Endothelial cell of umbilical vein (primary cell): ENCODE results near the gene ARPC5L. TPM values are rescaled to one million over a fixed set of nuclear protein-coding genes. Genes with fewer than 3 reads are reported as not detected.

Experiments used
- BruUV-seq: library from RNA; stranded (reverse); fragments of 400-500 nt; replicated peaks from 2 replicates; lab custom pipeline; 2021; lab: Mats Ljungman, UMichigan
- CTCF ChIA-PET: fragments of 300-600, 350-600 bp; sonication (Branson Sonifier 250); formaldehyde crosslinking; loops from one replicate; lab custom pipeline; 2021; ENCODE audit warnings: antibody characterized with exemption, inconsistent platforms; lab: Charles Lee
- POLR2A ChIA-PET: fragments of 300-600, 350-600 bp; sonication (Branson Sonifier 250); formaldehyde crosslinking; loops from one replicate; lab custom pipeline; 2021; ENCODE audit warnings: antibody characterized with exemption, inconsistent platforms; lab: Charles Lee
- DNase-seq: peaks from one replicate; pipeline ENCODE4 v3.0.0-alpha.2; 2011; ENCODE audit warnings: low read depth, low spot score
- FAIRE-seq: peaks from 2 replicates; lab custom pipeline; 2011; peaks lifted over from hg19 to GRCh38; lab: Jason Lieb, UNC
- H2AFZ ChIP-seq: 2 replicates; pipeline ENCODE4 v1.6.0; 2012; ENCODE audit warnings: low read depth, low read length, control low read depth, inconsistent platforms
- H3K27ac ChIP-seq: 2 replicates; pipeline ENCODE4 v1.5.1; 2011; ENCODE audit warnings: low read depth, mild to moderate bottlenecking, control low read depth, low read length, moderate library complexity; ENCODE audit not compliant: insufficient read depth
- H3K27me3 ChIP-seq, 2 experiments: 2 replicates each; pipeline versions ENCODE4 v1.6.0 to v1.6.1; 2011; ENCODE audit warnings: low read length in 2 of 2, mixed read lengths in 1 of 2; ENCODE audit not compliant: control insufficient read depth in 2 of 2, insufficient read depth in 2 of 2
- H3K36me3 ChIP-seq, 2 experiments: 2 replicates in 1 of 2; 3 replicates in 1 of 2; pipeline ENCODE4 v1.5.1; 2011; ENCODE audit warnings: low read length in 2 of 2, mild to moderate bottlenecking in 1 of 2, moderate library complexity in 1 of 2; ENCODE audit not compliant: control insufficient read depth in 2 of 2, insufficient read depth in 2 of 2; ENCODE audit errors: extremely low read depth in 1 of 2
- H3K4me1 ChIP-seq: 3 replicates; pipeline ENCODE4 v1.5.1; 2011; ENCODE audit warnings: mild to moderate bottlenecking, low read length; ENCODE audit not compliant: control insufficient read depth, insufficient read depth; ENCODE audit errors: extremely low read depth
- H3K4me2 ChIP-seq: 2 replicates; pipeline ENCODE4 v1.6.1; 2011; ENCODE audit warnings: low read length, control low read depth, mixed read lengths; ENCODE audit not compliant: insufficient read depth
- H3K4me3 ChIP-seq, 3 experiments: fragments of 200-600 bp in 1 of 3; sonication (generic), shearing (Covaris generic) in 1 of 3; replicated peaks in 1 of 3; 2 replicates each; pipeline ENCODE4 v1.5.1; 2011 to 2016; ENCODE audit warnings: control low read depth in 3 of 3, low read length in 3 of 3, mild to moderate bottlenecking in 2 of 3, inconsistent platforms in 1 of 3, low read depth in 1 of 3, moderate library complexity in 1 of 3; ENCODE audit not compliant: insufficient read depth in 1 of 3
- H3K79me2 ChIP-seq: 2 replicates; pipeline ENCODE4 v1.6.0; 2012; ENCODE audit warnings: low read length, inconsistent platforms; ENCODE audit not compliant: control insufficient read depth, insufficient read depth
- H3K9ac ChIP-seq: replicated peaks from 2 replicates; pipeline ENCODE3; 2011; ENCODE audit warnings: low read length, control low read depth; ENCODE audit not compliant: insufficient read depth; ENCODE audit errors: extremely low read depth
- H3K9me1 ChIP-seq: replicated peaks from 3 replicates; pipeline ENCODE4 v1.6.0; 2011; ENCODE audit warnings: mild to moderate bottlenecking, low read length; ENCODE audit not compliant: control insufficient read depth, insufficient read depth; ENCODE audit errors: extremely low read depth
- H3K9me3 ChIP-seq: replicated peaks from 2 replicates; pipeline ENCODE4 v1.5.1; 2012; ENCODE audit warnings: low read length, inconsistent platforms; ENCODE audit not compliant: control insufficient read depth, insufficient read depth
- H4K20me1 ChIP-seq: replicated peaks from 2 replicates; pipeline ENCODE3; 2011; ENCODE audit warnings: mild to moderate bottlenecking, low read length; ENCODE audit not compliant: control insufficient read depth, insufficient read depth; ENCODE audit errors: extremely low read depth
- CTCF ChIP-seq, 2 donors: IDR thresholded peaks; 1 replicate in 1 of 2; 2 replicates in 1 of 2; pipeline ENCODE4 v1.5.1; 2011; ENCODE audit warnings: low read length in 2 of 2, mild to moderate bottlenecking in 2 of 2, moderate library complexity in 2 of 2, control low read depth in 1 of 2, inconsistent platforms in 1 of 2, low read depth in 1 of 2; ENCODE audit not compliant: insufficient read depth in 1 of 2; ENCODE audit errors: extremely low read depth in 1 of 2
- EZH2 ChIP-seq: IDR thresholded peaks from 2 replicates; pipeline ENCODE4 v1.6.1; 2012; ENCODE audit warnings: borderline replicate concordance, low read depth, mild to moderate bottlenecking, moderate library complexity, low read length, inconsistent platforms; ENCODE audit not compliant: severe bottlenecking
- FOS ChIP-seq: IDR thresholded peaks from 2 replicates; pipeline ENCODE4 v1.6.1; 2011; ENCODE audit warnings: mild to moderate bottlenecking, low read length, moderate library complexity, borderline replicate concordance; ENCODE audit not compliant: insufficient read depth
- GATA2 ChIP-seq: IDR thresholded peaks from 2 replicates; pipeline ENCODE4 v1.7.0; 2011; ENCODE audit warnings: low read depth, mild to moderate bottlenecking, moderate library complexity, mixed read lengths, low read length; ENCODE audit not compliant: insufficient read length, insufficient read depth
- JUN ChIP-seq: IDR thresholded peaks from 2 replicates; pipeline ENCODE4 v1.6.1; 2011; ENCODE audit warnings: borderline replicate concordance, low read depth; ENCODE audit not compliant: insufficient read length, insufficient read depth
- MYC ChIP-seq: IDR thresholded peaks from one replicate; pipeline ENCODE4 v1.6.1; 2011; ENCODE audit warnings: mild to moderate bottlenecking, low read depth, low read length
- POLR2A ChIP-seq: IDR thresholded peaks from 2 replicates; pipeline ENCODE4 v1.6.1; 2012; ENCODE audit warnings: low read depth, mild to moderate bottlenecking, control low read depth, low read length
- POLR2AphosphoS5 ChIP-seq: IDR thresholded peaks from 2 replicates; pipeline ENCODE4 v1.6.1; 2012; ENCODE audit warnings: low read depth, mild to moderate bottlenecking, control low read depth, low read length, moderate library complexity; ENCODE audit not compliant: insufficient read depth
- dilution Hi-C: fragments of 300-500 bp; cut with MboI; formaldehyde crosslinking; loops from one replicate; pipeline ENCODE4 v1.15.0; 2019; ENCODE audit warnings: low sequenced_read_pairs; ENCODE audit not compliant: extremely low pct_ligation_motif_present
- intact Hi-C: fragments of 100-400 bp; cut with micrococcal nuclease; formaldehyde crosslinking; loops from one replicate; pipeline ENCODE4 v1.10.0; 2022
- polyA plus RNA-seq, 4 experiments: library from polyadenylated mRNA; depleted of rRNA in 3 of 4; stranded (reverse) in 3 of 4; unstranded in 1 of 4; fragments of >200 nt; gene quantifications; 2 replicates each; pipeline versions ENCODE4 v1.2.1 to v1.2.3, GENCODE V29; 2011 to 2012; ENCODE audit warnings: missing spikeins in 1 of 4
- total RNA-seq: library from RNA; stranded (reverse); gene quantifications from 2 replicates; pipeline ENCODE4 v1.2.3, GENCODE V29; 2021
- TF ChIP-seq, protein P1 (sequence below): IDR thresholded peaks from 2 replicates; pipeline ENCODE4 v1.6.1; 2011; ENCODE audit not compliant: insufficient read depth, insufficient read length

The ARPC5L gene
- total and polyA plus RNA-seq, 2 donors (not counting 3 experiments of a cell fraction or from before 2014, with no cell fraction given): 60.7 to 68.1 TPM

GRCh38 chr9:124814164-124814535 is 47.8 kb upstream of the ARPC5L start:
- intact Hi-C loops (no loop called here), dilution Hi-C loops (no loop called here)
- no peaks in the 10 kb centered on the region for H3K27me3 ChIP-seq
- H3K27ac ChIP-seq: no peak overlapping the region
- H3K4me2 ChIP-seq: no peak overlapping the region
- no peak for TF ChIP-seq POLR2AphosphoS5
- TF ChIP-seq GATA2: no peak
- no peak for TF ChIP-seq FOS
- no peak for TF ChIP-seq EZH2
- no peak for TF ChIP-seq MYC
- TF ChIP-seq, protein P1, sequence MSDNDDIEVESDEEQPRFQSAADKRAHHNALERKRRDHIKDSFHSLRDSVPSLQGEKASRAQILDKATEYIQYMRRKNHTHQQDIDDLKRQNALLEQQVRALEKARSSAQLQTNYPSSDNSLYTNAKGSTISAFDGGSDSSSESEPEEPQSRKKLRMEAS: no peak
- no peak for TF ChIP-seq POLR2A
- TF ChIP-seq JUN: no peak
- TF ChIP-seq CTCF (IDR thresholded peaks at IDR 0.05; ENCODE audit: extremely low read depth in 1 of 2, insufficient read depth in 1 of 2, low read depth in 1 of 2, low read length in 2 of 2): no peak
- no peak for DNase-seq
- no peak overlapping the region for H2AFZ ChIP-seq
- H3K9me3 ChIP-seq: no peaks in the 10 kb centered on the region
- ChIA-PET CTCF (interaction anchor here (0.9 to 1.6 kb wide), 4 partner anchors 10 to 39 kb away, joined by 3 to 7 read pairs (median 4); partner anchors contain the start of gene WDR38), POLR2A (no interaction called here)
- H3K79me2 ChIP-seq: no peaks in the 10 kb centered on the region
- H3K9ac ChIP-seq: no peak overlapping the region
- H4K20me1 ChIP-seq: no peaks in the 10 kb centered on the region
- H3K4me1 ChIP-seq: no peaks in the 10 kb centered on the region
- no peak for FAIRE-seq
- no peaks in the 10 kb centered on the region for H3K9me1 ChIP-seq
- no peak overlapping the region for H3K4me3 ChIP-seq
- H3K36me3 ChIP-seq: no peaks in the 10 kb centered on the region
- BruUV-seq: no TSS peak
